HG03378 (cell line): ENCODE data around the gene INSRR.

Experiments used
- ATAC-seq: cut with Tn5 transposase; IDR thresholded peaks from one replicate; pipeline ENCODE4 v1.9.1; 2021; ENCODE audit warnings: mild to moderate bottlenecking, moderate library complexity; ENCODE audit not compliant: unreplicated experiment

The INSRR gene

DNA sequence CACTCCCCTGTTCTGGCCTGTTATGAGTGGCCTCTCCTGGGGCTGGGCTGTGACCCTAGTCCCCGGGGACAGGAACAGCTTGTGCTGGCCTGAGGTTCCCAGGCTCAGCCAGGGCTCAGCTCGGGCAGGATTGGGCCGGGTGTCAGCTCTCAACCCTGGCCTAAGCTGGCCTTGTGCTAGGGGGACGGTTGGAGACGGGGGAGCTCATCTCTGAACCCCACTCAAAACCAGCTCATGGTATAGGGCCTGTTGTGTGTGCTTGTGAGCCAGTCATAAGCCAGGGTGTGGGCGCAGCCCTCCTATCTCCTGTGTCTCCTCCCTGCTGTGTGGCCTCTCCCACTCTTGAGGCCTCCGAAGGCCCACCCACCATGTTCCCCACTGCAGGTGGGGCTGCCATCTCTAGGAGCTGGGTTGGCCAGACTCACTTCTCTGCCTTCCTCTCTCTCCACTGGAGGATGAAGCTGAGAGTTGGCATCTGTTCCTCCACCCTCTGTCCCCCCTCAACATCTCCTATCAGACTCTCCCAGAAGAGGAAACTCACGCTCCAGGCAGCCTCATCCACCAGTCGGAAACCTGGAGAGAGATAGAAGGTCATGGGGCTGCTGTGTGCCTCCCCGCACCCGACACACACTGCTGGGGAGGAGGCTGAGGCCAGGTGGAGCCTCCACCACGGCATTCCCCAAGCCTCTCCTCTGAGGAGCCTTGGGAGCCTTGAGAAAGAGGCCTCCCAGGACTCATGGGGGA is 36.0 kb upstream of the INSRR start:
- ATAC-seq = no peak

DNA sequence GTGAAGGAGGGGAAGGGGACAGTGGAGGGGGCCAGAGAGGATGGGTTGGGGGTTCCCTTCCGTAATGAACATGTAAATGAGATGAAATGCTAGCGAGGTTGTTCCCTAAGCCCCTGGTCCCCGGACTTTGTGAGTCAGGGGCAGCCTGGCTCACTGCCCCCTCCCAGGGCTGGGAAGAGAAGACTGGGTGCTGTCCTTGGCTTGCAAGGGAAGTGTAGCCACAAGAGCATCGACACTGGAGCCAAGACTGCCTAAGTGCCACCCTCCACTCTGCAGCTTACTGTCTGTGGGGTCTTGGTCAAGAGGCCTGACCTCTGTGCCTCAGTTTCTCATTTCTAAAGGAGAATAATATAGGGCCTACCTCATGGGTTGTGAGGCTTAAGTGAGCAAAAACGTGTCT is 35.1 kb upstream of the INSRR start:
- ATAC-seq = no peak

DNA sequence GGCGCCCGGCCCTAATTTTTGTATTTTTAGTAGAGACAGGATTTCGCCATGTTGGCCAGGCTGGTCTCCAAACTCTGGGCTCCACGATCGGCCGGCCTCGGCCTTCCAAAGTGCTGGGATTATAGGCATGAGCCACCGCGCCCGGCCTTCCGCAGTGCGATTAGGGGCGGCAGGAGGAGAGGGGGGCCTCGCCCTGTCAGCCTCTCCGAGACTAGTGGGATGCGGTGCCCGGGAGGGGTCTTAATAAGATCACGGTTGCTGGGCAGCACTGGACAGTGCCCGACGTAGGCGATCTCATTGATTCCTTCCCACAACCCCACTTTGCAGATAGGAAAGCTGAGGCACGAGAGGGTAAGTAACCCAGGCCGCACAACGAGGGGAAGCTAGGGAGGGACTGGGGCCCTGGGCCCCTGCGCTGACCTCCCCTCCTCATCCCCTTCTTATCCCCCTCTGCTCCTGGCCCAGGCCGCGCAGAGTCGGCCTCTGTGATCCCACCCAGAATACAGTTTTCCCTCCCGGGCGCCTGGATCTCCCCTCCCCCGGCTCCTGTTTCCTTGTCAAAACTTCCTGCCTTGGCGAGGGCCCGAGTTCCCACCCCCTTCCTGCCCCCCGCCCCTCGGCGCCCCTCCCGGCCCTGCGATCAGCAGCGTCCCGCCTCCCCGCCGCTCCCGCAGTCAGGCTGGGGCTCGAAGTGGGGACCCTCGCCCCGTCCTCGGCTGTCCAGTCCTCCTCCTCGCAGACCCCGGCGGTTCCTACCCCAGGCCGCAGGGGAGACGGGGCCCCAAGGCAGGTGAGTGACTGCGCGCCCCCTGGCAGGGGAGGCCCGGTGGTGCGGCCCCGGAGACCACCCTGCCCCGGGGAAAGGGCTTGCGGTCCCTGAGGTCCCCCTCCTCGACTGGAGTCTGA is 34.4 kb upstream of the INSRR start, which contains the start of gene PEAR1:
TSS of gene PEAR1 (plus strand) at position 671 of the 906 bp plus-strand sequence. CDS start 10,209 bp downstream, outside the sequence.
- no peak for ATAC-seq

DNA sequence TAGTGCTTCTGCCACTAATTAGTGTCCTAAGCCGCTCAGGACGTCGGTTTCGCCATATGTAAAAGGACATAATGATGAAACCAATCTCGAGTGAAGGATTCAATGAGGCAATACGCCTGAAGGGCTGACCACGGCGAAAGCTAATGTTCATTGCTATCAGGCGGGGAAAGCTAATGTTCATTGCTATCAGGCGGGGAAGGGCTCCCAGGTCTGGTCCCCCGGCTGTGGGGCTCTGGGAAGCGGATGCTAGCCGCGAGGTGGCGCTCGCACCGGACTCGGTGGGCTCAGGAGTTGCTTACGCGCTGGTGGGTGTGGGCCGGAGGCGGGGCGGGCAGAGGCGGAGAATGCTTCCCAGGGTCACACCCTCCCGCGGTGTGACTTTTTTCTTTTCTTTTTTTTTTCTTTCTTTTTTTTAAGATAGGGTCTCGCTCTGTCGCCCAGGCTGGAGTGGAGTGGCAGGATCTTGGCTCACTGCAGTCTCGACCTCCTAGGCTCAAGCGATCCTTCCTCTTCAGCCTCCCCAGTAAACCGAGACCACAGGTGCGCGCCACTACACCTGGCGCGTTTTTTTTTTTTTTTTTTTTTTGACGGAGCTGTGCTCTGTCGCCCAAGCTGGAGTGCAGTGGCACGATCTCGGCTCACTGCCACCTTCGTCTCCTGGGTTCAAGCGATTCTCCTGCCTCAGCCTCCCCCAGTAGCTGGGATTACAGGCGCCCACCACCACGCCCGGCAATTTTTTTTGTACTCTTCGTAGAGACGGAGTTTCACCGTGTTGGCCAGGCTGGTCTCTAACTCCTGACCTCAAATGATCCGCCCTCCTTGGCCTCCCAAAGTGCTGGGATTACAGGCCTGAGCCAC is 33.5 kb upstream of the INSRR start:
- peak; percentile 62 for ATAC-seq

DNA sequence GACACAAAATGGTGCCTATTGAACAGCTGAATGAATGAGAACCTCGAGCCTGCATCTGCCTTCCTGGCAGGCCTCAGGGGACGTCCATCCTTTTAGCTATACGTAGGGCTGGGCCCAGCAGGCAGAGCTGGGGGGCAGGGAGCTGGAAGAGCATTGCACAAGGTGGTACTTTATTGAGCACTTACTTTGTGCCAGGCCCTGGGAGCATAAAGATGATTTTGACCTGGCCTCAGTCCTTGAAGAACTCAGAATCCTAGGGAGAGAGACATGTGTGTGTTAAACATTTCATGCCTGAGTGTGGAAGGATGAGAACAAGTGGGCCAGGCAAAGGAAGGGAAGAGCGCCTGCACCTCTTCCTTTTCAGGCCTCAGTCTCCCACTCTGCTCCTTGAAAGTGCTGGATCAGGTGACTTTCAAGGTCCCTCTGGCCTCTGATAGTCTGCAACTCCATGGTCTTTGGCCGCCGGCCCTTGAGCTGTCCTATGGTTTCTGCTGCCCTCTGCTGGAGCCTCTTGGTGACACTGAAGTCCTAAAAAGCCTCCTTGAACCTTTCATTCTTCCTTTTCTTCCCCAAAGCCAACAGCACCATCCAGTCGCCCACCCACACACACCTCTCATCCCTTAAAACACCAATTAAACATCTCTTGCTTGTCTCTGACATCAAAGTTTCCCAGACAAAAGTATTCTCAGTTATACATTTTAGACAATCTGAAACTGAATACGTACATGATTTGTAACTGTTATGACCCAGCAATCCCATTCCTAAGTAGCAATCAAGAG is 31.1 kb upstream of the INSRR start:
- ATAC-seq = no peak

DNA sequence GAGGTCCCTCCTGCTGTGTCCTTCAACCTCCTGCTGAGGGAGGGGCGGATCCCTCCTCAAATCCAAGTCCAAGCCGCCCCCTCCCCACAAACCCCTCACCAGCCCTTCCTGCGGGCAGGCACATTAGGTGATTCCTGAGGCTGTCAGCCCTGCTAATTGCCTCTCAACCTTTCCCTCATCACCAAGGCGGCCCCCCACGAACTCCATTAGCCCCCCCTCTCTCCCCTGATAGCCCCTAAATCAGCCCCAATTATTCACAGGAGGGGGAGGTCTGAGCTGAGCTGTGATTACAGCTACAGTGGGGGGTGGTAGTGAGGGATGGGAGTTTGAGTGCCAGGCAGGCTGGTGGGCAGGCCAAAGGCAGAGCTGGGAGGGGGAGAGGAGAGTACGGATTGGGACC is 28.8 kb upstream of the INSRR start:
- no peak for ATAC-seq

DNA sequence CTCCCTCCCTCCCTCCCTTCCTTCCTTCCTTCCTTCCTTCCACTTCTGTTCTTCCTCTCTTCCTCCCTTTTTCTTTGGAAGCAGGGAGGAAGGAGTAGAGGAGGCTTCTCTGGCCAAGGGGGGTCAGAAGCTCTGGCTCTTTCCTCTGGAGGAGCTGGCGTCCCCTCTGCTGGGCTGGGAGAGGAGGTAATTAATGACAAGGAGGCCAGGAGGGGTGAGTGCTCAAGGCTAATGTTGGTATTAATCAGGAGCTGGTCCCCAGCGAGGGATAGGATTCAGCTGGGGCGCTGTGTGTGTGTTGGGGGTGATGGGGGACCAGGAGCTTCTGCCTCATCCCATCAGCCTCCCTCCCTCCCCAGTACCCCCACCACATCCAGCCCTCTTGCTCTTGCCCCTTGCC is 28.4 kb upstream of the INSRR start:
- no peak for ATAC-seq

DNA sequence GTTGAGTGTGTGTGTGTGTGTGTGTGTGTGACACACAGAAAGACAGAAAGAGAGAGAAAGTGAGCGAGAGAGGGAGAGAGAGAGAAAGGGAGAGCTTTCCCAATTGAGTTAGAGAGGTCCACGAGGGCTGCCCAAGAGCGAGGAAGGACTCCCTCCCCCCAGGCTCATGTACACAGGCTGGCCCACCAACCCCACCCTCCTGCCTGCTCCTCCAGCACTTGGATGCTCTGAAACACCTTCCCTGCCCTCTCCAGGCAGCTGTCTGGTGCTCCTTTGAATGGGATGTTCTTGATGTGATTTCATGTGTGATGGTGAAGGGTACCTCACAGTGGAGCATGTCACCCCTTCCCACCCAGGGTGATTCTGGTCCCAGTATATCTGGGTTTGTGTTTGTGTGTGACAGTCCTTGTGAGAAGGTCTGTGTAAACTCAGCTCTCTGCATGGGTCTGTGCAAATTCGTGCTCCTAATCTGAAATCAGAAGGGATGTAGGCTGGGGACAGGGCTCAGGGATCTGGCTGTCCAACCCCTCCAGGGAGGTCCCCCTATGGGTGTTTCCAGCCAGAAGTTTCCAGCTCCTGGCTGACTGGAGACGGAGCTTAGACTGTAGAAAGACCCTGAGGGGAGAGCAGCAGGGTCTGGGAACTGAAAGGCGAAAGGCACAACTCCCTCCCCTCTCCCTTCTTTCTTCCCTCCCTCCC is 27.8 kb upstream of the INSRR start:
- ATAC-seq = no peak

DNA sequence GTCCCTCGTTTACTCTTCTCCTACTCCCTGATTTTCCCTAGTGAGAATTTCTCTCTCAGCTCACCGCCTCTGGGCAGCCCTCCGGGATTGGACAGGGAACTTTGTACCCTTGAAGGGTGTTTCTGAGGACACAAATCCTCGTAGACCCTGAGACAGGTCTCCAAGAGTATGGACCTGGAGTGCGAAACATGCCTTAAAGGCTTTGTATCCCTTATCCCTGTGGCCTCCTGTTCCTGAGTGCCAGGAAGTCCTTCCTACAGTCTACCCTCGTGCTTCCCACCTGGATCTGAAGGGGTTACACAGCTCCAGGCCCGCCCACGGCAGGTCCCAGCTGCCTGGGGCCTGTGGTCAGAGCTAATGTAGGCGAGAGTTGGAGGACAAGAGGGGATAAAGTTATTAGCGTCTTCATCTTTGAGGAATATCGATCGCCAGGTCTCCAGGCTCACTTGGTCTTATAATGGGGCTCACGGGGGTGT is 27.0 kb upstream of the INSRR start:
- ATAC-seq = no peak

DNA sequence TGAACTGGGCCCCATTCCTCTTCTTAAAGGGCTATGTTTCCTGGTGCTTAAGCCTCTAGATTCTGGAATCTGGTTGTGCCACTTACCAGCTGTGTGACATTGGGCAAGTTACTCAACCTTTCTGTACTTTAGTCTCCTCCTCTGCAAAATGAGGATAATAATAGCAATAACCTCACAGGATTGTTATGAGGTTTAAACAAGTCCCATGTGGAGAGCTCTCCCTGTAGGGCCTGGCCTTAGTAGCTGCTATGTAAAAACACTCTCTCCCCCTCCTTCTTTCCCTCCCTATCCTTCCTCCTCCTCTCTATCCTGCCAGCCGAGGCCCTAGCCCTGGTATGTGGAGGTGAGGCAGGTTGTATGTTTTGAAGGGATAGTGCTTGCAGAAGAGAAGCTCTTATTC is 26.4 kb upstream of the INSRR start:
- ATAC-seq = no peak

DNA sequence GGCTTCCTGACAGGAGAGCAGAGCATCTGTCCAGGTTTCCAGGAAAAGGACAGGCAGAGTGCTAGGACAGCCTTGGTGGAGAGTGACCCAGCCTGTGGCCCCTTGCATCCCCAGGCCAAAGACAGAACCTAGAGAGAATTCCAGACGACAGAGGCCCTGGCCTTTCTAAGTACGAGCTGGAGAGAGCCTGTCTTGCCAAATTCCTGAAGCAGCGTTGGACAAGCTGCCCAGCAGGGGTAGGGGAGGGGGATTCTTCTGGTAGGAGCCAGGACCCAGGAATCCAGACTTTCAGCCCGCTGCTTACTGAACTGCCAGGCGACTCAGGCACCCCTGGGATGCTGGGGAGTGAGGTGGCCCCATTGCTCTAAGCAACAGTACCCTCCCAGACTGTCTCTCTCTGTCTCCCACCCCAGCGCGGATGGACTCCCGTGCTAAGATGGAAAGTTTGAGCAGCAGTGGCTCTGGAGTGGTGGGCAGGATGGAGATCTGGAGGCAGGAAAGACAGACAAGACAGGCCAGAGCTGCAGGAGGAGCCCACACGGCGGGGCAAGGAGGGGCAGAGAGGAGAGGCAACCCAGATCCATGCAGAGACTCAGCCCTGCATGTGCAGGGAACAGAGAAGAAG is 25.8 kb upstream of the INSRR start:
- ATAC-seq = no peak

DNA sequence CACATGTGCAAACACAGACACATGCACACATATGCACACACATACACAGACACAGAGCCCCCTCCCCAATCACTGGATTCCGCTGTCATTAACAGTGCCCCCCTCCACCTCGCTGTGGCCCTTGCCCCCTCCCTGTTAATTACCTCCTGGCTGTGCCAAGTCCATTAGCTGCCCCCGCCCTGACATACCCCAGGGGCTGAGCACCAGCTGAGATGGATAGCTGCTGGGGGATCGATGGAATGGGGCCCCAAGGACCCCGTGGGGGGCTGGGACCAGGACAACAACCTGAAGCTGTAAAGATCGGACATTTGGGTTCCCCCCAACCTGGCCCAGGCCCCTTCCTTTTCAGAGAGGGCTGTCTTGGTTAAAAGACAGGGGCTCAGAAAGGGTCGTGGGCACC is 25.0 kb upstream of the INSRR start:
- no peak for ATAC-seq

DNA sequence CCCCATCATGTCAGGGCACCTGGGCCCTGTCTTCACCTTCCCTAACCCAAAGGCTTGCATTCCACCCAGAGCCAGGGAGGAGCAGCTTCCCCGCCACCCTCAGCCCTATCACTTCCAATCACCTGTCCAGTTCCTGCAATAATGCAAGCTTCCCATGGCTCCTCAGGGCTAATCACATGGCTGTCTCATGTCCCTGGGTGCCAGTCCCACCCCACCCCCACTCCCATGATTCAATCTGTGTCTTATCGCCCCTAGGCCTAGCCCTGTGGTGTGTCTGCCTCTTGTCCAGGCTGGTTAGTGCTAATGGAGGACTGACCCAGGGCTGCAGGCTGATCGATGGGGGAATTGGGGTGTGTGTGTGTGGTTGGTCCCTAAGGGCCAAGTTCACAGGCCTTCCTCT is 23.6 kb upstream of the INSRR start:
- no peak for ATAC-seq

DNA sequence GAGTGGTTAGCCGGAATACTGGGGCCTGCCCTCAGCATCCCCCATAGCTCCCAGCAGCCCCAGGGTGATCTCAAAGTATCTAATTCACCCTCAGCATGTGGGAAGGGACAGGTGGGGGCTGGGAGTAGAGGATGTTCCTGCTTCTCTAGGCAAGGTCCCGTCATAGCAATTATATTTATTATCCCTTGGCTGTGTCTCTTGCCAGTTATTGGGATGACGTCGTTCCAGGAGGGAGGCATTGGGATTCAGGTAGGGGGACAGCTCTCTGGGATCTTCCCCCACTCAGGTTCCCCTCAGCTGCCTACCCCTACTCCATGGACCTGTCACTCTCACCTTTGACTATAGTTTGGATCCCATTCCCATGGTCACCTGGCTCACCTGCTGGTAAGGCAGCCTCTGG is 22.7 kb upstream of the INSRR start:
- ATAC-seq = no peak

DNA sequence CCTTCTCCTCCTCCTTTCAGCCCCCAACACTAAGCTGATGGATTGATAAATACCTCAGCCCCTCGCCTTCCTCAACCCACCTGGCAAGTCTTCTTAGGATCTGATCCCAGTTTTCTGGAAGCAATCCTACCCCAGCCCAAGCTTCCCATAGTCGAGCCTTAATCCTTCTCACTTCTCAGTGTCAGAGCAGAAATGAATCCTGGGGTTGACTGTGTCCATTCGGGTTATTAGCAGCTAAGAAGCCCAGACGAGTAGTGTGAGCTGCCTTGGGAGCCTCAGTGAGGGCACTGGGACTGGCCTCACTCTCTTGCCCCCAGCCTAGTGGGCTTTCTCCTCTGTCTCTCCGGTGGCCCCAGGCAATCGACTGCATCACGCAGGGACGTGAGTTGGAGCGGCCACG is 22.2 kb upstream of the INSRR start:
- no peak for ATAC-seq

DNA sequence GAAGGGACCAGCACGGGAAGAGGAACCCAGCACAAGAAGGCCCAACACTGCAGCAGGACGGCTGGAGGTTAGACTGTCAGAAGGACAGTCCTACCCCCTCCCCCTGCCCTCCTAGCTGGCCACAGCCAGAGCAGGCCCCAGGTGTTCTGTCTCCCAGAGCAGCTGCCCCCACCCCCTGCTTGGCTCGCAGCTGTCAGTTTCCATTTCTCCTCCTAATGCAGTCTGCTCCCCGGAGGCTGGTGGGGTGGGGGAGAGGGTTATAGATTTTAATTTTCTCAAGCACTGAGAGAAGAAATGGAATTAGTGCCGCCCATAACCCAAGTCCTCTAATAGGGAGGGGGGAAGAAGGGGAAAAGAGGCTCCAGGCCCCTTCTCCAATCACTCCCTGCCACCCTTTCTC is 21.6 kb upstream of the INSRR start:
- no peak for ATAC-seq

DNA sequence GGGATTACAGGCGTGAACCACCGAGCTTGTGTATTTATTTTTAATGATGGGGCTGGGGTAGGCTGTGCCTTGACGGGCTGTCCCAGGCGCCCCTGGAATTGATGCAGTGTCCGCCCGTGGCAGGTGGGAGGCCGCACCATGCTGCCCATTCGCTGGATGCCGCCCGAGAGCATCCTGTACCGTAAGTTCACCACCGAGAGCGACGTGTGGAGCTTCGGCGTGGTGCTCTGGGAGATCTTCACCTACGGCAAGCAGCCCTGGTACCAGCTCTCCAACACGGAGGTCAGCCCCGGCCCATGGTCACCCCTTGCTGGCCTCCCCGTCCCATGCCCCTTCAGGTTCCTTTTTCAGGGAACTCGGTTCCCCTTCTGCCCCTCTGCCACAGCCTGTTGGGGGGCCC is 21.0 kb upstream of the INSRR start:
- ATAC-seq = no peak

DNA sequence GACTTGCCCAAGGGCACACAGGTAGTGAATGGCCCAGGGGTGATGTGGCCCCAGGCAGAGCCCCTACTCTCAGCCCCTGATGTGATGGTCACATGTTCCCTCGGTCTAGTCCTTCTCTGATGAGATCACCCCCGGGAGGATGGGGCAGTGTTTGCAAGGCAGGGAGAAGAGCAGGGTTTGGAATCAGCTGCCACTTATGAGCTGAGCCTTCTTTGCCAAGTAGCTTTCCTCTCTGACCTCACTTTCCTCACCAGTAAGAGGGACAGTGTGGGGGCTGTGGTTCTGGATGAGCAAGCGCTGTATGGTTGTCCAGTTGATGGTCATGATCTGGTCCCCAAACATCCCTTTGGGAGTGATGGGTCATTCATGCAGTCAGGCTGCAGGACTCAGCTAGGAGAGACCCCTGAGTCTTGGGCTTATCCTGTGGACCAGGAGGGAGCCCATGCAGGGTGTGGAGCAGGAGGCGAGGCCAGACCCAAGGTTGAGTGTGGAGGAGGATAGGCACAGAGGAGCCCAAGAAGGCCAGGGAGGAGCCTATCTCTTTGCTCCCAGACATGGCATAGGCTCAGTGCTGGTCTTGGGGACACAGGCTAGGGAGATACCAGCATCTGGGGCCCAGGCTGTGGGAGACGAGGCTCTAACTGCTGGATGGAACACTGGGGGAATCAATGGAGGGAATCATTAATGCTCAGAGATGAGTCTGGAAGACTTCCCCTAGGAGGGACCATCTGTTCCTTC is 18.7 kb upstream of the INSRR start:
- no peak for ATAC-seq

DNA sequence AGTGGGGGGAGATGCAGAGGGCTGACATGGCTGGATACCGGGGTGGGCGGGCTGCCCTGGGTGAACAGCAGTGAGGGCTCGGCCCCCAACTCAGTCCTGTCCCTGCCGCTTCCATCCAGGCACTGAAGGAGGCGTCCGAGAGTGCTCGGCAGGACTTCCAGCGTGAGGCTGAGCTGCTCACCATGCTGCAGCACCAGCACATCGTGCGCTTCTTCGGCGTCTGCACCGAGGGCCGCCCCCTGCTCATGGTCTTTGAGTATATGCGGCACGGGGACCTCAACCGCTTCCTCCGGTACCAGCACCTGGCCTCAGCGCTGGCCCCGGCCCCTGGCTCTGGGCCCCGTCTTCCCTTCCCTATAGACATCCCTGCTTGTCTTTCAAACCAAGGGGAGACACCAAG is 17.4 kb upstream of the INSRR start:
- ATAC-seq = no peak
